Activated CD4-positive, alpha-beta T cell treated with anti-CD3 and anti-CD28 coated beads, Interleukin-10, Interleukin-2, amounts not matched to agents 100 ng/mL and 50 ng/mL, durations not matched to agents 16 hours and 8 hours (primary cell): ENCODE data around the gene BTBD17.
"Not testable (repeated sequence)": the region's sequence is repeated elsewhere in the genome, so short reads cannot be mapped to it uniquely, and the experiment has no call there.

Experiments
- DNase-seq: peaks from one replicate; pipeline ENCODE4 v3.0.0-alpha.2; 2020

The BTBD17 gene

GRCh38 chr17:74361230-74362068, at the start of gene BTBD17:
Gene BTBD17, minus strand, starts transcription at chr17:74361868. Its CDS starts 49 bp downstream, at chr17:74361819.
- DNase-seq, result peak; percentile 32

GRCh38 chr17:74410001-74410443, 48.4 kb upstream of the BTBD17 start:
- no peak for DNase-seq

GRCh38 chr17:74408815-74409214, 47.1 kb upstream of the BTBD17 start:
- no peak for DNase-seq

- no peak for DNase-seq
Measured at GRCh38 chr17:74408262-74408661, 46.6 kb upstream of the BTBD17 start.

GRCh38 chr17:74407384-74407783, 45.7 kb upstream of the BTBD17 start:
- no peak for DNase-seq

- DNase-seq, result not testable (repeated sequence)
Measured at GRCh38 chr17:74405311-74405710, 43.6 kb upstream of the BTBD17 start.

GRCh38 chr17:74404789-74405188, 43.1 kb upstream of the BTBD17 start:
- DNase-seq, result no peak

GRCh38 chr17:74404218-74404617, 42.5 kb upstream of the BTBD17 start:
- DNase-seq, result no peak

GRCh38 chr17:74403512-74404137, 42.0 kb upstream of the BTBD17 start:
- DNase-seq, result no peak

GRCh38 chr17:74402048-74402447, 40.4 kb upstream of the BTBD17 start:
- no peak for DNase-seq

- DNase-seq, result no peak
Measured at GRCh38 chr17:74396567-74396966, 34.9 kb upstream of the BTBD17 start.

GRCh38 chr17:74394977-74395376, 33.3 kb upstream of the BTBD17 start:
- no peak for DNase-seq

- DNase-seq, result no peak
Measured at GRCh38 chr17:74394275-74394950, 32.7 kb upstream of the BTBD17 start.

GRCh38 chr17:74393346-74393942, 31.8 kb upstream of the BTBD17 start:
- DNase-seq, result no peak

- no peak for DNase-seq
Measured at GRCh38 chr17:74392848-74393247, 31.2 kb upstream of the BTBD17 start.

- no peak for DNase-seq
Measured at GRCh38 chr17:74391771-74392170, 30.1 kb upstream of the BTBD17 start.

- DNase-seq, result no peak
Measured at GRCh38 chr17:74390680-74391653, 29.3 kb upstream of the BTBD17 start.

GRCh38 chr17:74389937-74390679, 28.4 kb upstream of the BTBD17 start:
- DNase-seq, result no peak

- DNase-seq, result no peak
Measured at GRCh38 chr17:74389084-74389753, 27.6 kb upstream of the BTBD17 start.

- DNase-seq, result no peak
Measured at GRCh38 chr17:74387365-74388218, 25.9 kb upstream of the BTBD17 start.
